Neural progenitor cell (in vitro differentiated cells): ENCODE results near the gene GNL3. TPM values are rescaled to one million over a fixed set of nuclear protein-coding genes. Genes with fewer than 3 reads are reported as not detected.

Experiments used
- DNase-seq: peaks from one replicate; pipeline ENCODE4 v3.0.0-alpha.2; 2016; ENCODE audit warnings: low spot score
- H2AFZ ChIP-seq: fragments of 200-600 bp; sonication (generic); replicated peaks from 2 replicates; pipeline ENCODE4 v1.6.1; 2016; ENCODE audit warnings: antibody characterized with exemption
- H3F3A ChIP-seq: fragments of 200-600 bp; sonication (generic); 2 replicates; pipeline ENCODE4 v1.6.1; 2016; ENCODE audit warnings: antibody characterized with exemption, low read depth
- H3K27ac ChIP-seq: fragments of 200-600 bp; sonication (generic); 2 replicates; pipeline ENCODE4 v1.5.1; 2016; ENCODE audit warnings: mild to moderate bottlenecking
- H3K27me3 ChIP-seq: fragments of 200-600 bp; sonication (generic); 2 replicates; pipeline ENCODE4 v1.6.1; 2016; ENCODE audit warnings: mild to moderate bottlenecking, moderate library complexity
- H3K36me3 ChIP-seq: fragments of 200-600 bp; sonication (generic); 2 replicates; pipeline ENCODE4 v1.5.1; 2016
- H3K4me1 ChIP-seq: fragments of 200-600 bp; sonication (generic); 2 replicates; pipeline ENCODE4 v1.6.1; 2016; ENCODE audit warnings: mixed run types
- H3K4me2 ChIP-seq: fragments of 200-600 bp; sonication (generic); 2 replicates; pipeline ENCODE4 v1.6.1; 2016
- H3K4me3 ChIP-seq: fragments of 200-600 bp; sonication (generic); 2 replicates; pipeline ENCODE4 v1.5.1; 2016
- H3K79me2 ChIP-seq: fragments of 200-600 bp; sonication (generic); 2 replicates; pipeline ENCODE4 v1.6.1; 2016; ENCODE audit warnings: low read depth
- H3K9ac ChIP-seq: fragments of 200-600 bp; sonication (generic); 2 replicates; pipeline ENCODE4 v1.6.1; 2016
- H3K9me3 ChIP-seq: fragments of 200-600 bp; sonication (generic); 2 replicates; pipeline ENCODE4 v1.5.1; 2016; ENCODE audit warnings: low read depth
- H4K20me1 ChIP-seq: fragments of 200-600 bp; sonication (generic); 2 replicates; pipeline ENCODE4 v1.6.1; 2016; ENCODE audit warnings: low read depth
- H3K27ac Mint-ChIP-seq: 3 replicates; pipeline ENCODE4 v1.8.0; 2021; ENCODE audit warnings: mixed read lengths
- H3K27me3 Mint-ChIP-seq: 2 replicates; pipeline ENCODE4 v1.8.0; 2022; ENCODE audit warnings: low read depth, mild to moderate bottlenecking, inconsistent platforms, moderate library complexity, mixed read lengths; ENCODE audit not compliant: insufficient read depth
- H3K36me3 Mint-ChIP-seq: 3 replicates; pipeline ENCODE4 v1.8.0; 2021; ENCODE audit warnings: mixed read lengths
- H3K4me1 Mint-ChIP-seq: 3 replicates; pipeline ENCODE4 v1.8.0; 2021; ENCODE audit warnings: mixed read lengths
- H3K4me3 Mint-ChIP-seq: 3 replicates; pipeline ENCODE4 v1.8.0; 2021; ENCODE audit warnings: mild to moderate bottlenecking, moderate library complexity, mixed read lengths
- H3K9me3 Mint-ChIP-seq: 3 replicates; pipeline ENCODE4 v1.8.0; 2020; ENCODE audit warnings: mixed read lengths
- CTCF ChIP-seq: fragments of 200-600 bp; sonication (generic); IDR thresholded peaks from 2 replicates; pipeline ENCODE4 v1.5.1; 2017; ENCODE audit warnings: antibody characterized with exemption, mild to moderate bottlenecking
- EZH2 ChIP-seq: fragments of 200-600 bp; sonication (generic); IDR thresholded peaks from 2 replicates; pipeline ENCODE4 v1.6.1; 2017; ENCODE audit warnings: antibody characterized with exemption, mild to moderate bottlenecking, moderate library complexity
- EZH2phosphoT487 ChIP-seq: fragments of 200-600 bp; sonication (generic); IDR thresholded peaks from 2 replicates; pipeline ENCODE4 v1.6.1; 2017; ENCODE audit warnings: antibody characterized with exemption
- total RNA-seq: library from RNA; depleted of rRNA; stranded (reverse); fragments of >200 nt; gene quantifications from 2 replicates; pipeline ENCODE4 v1.2.3, GENCODE V29; 2015; ENCODE audit warnings: low replicate concordance

Gene GNL3
- total RNA-seq, 1 donor from 2014 or later, result 169 TPM

DNA sequence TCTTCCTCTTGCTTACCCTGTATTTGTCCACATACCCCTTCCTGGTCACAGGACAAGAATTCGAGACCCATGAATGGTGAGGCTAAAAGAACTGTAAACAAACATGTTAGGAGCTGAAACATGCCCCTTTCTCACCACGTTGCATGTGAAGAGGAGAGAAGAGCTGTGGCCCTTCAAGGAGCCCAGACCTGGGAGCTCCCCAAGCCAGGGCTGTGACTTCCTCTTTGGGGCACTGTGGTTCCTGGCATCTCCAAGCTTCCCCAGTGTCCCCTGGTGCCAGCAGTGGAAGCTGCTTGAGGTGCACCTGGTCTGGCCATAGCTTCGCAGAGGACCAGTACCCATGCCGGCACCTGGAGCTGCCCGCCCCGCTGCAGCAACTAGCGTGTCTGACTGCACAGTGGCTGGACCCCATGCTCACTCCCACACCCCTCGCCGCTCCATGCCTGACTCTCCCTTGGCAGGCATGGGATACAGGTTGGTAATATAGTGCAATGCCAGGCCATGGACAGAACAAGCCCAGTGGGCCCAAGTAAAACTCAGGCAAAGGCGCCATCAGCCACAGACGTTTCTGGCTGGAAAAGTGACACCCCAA lies 30.0 kb downstream of the GNL3 start:
- DNase-seq, result no peak
- Histone ChIP-seq H3K27me3 (no peaks in the 10 kb centered on the region), H3K9me3 (no peaks in the 10 kb centered on the region), H3K36me3 (peaks cover 8% of the 10 kb centered on the region), H2AFZ (no peak overlapping the region), H3K4me2 (peak overlapping the region; percentile 74), H3K4me1 (peaks cover 3% of the 10 kb centered on the region), H3K4me3 (no peak overlapping the region), H4K20me1 (no peaks in the 10 kb centered on the region), H3F3A (peaks cover 45% of the 10 kb centered on the region), H3K27ac (no peak overlapping the region), H3K9ac (no peak overlapping the region), H3K79me2 (no peaks in the 10 kb centered on the region)
- Mint-ChIP-seq H3K27me3 (peaks cover 10% of the 10 kb centered on the region), H3K36me3 (peaks cover 34% of the 10 kb centered on the region), H3K27ac (no peak overlapping the region), H3K9me3 (peaks cover 8% of the 10 kb centered on the region), H3K4me1 (peaks cover 2% of the 10 kb centered on the region), H3K4me3 (no peak overlapping the region)
- TF ChIP-seq EZH2phosphoT487, result no peak
- TF ChIP-seq EZH2, result no peak
- no peak for TF ChIP-seq CTCF

GRCh38 chr3:52719618-52720017 lies 33.8 kb downstream of the GNL3 start:
- no peaks in the 10 kb centered on the region for H3K79me2 ChIP-seq
- Mint-ChIP-seq H3K27me3 (peaks cover 4% of the 10 kb centered on the region), H3K36me3 (peaks cover 38% of the 10 kb centered on the region), H3K27ac (no peak overlapping the region), H3K4me1 (peaks cover 2% of the 10 kb centered on the region), H3K9me3 (peaks cover 9% of the 10 kb centered on the region), H3K4me3 (no peak overlapping the region)
- no peaks in the 10 kb centered on the region for H3K27me3 ChIP-seq
- no peak overlapping the region for H3K27ac ChIP-seq
- H3K4me2 ChIP-seq, result no peak overlapping the region
- H3K9ac ChIP-seq, result no peak overlapping the region
- H3K4me1 ChIP-seq, result no peaks in the 10 kb centered on the region
- H3F3A ChIP-seq, result peaks cover 19% of the 10 kb centered on the region
- H2AFZ ChIP-seq, result no peak overlapping the region
- no peak overlapping the region for H3K4me3 ChIP-seq
- H4K20me1 ChIP-seq, result no peaks in the 10 kb centered on the region
- H3K9me3 ChIP-seq, result no peaks in the 10 kb centered on the region
- H3K36me3 ChIP-seq, result no peaks in the 10 kb centered on the region
- DNase-seq, result no peak
- no peak for TF ChIP-seq EZH2phosphoT487
- no peak for TF ChIP-seq EZH2
- TF ChIP-seq CTCF, result no peak

GRCh38 chr3:52721002-52721729 lies 35.3 kb downstream of the GNL3 start:
- H3K4me1 ChIP-seq, result no peaks in the 10 kb centered on the region
- H2AFZ ChIP-seq, result no peak overlapping the region
- H3K4me3 ChIP-seq, result no peak overlapping the region
- H3K36me3 ChIP-seq, result no peaks in the 10 kb centered on the region
- Mint-ChIP-seq H3K4me1 (no peaks in the 10 kb centered on the region), H3K27ac (no peak overlapping the region), H3K27me3 (peaks cover 3% of the 10 kb centered on the region), H3K4me3 (no peak overlapping the region), H3K36me3 (peaks cover 43% of the 10 kb centered on the region), H3K9me3 (peaks cover 11% of the 10 kb centered on the region)
- H3K9ac ChIP-seq, result no peak overlapping the region
- no peak overlapping the region for H3K27ac ChIP-seq
- no peaks in the 10 kb centered on the region for H4K20me1 ChIP-seq
- H3K4me2 ChIP-seq, result no peak overlapping the region
- no peaks in the 10 kb centered on the region for H3K27me3 ChIP-seq
- TF ChIP-seq EZH2phosphoT487, result no peak
- TF ChIP-seq EZH2, result no peak
- no peak for TF ChIP-seq CTCF
- peaks cover 4% of the 10 kb centered on the region for H3F3A ChIP-seq
- DNase-seq, result no peak
- H3K79me2 ChIP-seq, result no peaks in the 10 kb centered on the region
- no peaks in the 10 kb centered on the region for H3K9me3 ChIP-seq
